ENCODE data around the gene GAS2L1.
A peak's percentile ranks its signal among the peaks of the same experiment; 100 is the strongest.

Gene GAS2L1

DNA sequence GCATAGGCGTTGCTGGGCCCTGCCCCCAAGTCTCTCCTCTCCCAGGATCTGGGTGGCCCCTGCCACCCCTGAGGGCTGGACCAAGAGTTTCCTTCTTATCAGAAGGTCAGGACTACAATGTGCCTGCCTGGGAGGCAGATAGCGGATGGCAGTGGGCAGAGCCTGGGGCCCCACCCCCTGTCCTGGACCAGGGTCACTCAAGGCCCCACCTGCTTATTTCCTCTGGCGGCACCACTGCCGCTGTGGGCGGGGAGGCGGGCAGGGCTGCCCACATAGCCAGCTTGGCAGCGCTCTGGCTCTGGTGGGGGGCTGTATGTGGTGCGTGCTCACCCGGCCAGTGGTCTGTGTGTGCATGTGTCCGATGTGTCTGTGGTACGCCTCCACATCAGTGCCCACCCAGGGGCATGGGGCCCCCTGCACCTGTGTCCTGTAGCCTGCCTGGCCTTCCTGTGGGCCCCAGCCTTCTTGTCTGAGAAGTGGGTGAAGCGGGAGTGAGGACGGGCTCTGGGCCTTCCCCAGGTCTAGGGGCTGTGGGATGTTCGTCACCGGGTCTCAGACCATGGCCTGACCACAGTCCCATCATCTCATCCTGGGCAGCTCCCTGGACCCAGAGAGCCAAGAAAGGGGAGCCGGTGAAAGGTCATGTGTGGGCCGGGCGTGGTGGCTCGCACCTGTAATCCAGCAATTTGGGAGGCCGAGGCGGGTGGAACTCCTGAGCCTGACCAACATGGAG, 3.0 kb downstream of the GAS2L1 start:
- no peak for DNase-seq (ENCODE audit: low spot score)

- DNase-seq (ENCODE audit: low spot score) = no peak
These were observed 3.8 kb downstream of the GAS2L1 start for GRCh38 chr22:29310065-29310862.

- DNase-seq (ENCODE audit: low spot score) = peak; percentile 69
These were observed 4.5 kb downstream of the GAS2L1 start for GRCh38 chr22:29310863-29311339.

DNA sequence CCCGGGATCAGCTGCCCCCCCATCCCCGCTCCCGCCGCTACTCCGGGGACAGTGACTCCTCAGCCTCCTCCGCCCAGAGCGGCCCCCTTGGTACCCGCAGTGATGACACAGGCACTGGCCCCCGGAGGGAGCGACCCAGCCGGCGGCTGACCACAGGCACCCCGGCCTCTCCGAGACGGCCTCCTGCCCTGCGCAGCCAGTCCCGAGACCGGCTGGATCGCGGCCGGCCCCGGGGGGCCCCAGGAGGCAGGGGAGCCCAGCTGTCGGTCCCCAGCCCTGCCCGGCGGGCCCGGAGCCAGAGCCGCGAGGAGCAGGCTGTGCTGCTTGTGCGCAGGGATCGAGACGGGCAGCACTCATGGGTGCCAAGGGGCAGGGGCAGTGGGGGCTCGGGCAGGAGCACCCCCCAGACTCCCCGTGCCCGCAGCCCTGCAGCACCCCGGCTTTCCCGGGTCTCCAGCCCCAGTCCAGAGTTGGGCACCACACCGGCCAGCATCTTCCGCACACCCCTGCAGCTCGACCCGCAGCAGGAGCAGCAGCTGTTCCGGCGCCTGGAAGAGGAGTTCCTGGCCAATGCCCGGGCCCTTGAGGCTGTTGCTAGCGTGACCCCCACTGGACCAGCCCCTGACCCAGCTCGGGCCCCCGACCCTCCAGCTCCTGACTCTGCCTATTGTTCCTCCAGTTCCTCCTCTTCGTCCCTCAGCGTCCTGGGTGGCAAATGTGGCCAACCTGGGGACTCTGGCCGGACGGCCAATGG, 5.2 kb downstream of the GAS2L1 start:
- no peak for DNase-seq (ENCODE audit: low spot score)

DNA sequence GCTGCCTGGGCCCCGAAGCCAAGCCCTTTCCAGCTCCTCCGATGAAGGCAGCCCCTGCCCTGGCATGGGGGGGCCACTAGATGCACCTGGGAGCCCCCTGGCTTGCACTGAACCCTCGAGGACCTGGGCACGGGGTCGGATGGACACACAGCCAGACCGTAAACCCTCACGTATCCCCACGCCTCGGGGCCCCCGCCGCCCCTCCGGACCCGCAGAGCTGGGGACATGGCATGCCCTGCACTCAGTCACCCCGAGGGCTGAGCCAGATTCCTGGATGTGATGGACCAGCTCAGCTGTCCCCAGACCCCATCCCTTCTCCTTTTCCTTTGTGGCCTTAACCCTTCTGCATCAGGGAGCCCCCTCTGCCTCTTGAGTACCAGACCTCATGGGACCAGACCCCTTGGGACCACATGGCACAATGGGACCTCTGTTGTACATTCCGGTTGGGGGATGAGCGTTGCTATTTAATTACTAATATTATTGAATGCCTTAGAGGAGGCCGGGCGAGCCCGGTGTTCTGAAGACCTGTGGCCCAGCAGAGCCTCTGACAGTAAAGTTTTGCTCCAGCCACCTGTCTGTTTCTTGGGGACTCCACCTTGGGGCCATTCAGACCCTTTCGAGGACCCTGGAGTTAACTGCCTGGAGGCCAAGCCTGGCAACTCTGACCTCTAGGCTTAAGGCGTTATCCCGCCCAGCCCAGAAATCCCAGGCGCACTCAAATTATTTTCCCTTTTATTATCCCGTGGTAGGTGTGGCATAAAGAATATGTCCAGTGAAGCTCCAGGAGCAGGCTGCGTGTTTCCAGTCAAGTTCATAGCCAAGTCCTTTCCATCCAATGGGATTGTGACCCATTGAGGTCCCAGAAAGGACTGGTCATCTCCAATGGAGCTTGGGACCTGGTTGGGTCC, 6.0 kb downstream of the GAS2L1 start:
- no peak for DNase-seq (ENCODE audit: low spot score)

- no peak for DNase-seq (ENCODE audit: low spot score)
These were observed 6.7 kb downstream of the GAS2L1 start for GRCh38 chr22:29313126-29313575.

GRCh38 chr22:29313576-29314466, 7.4 kb downstream of the GAS2L1 start:
- DNase-seq (ENCODE audit: low spot score) = no peak

DNA sequence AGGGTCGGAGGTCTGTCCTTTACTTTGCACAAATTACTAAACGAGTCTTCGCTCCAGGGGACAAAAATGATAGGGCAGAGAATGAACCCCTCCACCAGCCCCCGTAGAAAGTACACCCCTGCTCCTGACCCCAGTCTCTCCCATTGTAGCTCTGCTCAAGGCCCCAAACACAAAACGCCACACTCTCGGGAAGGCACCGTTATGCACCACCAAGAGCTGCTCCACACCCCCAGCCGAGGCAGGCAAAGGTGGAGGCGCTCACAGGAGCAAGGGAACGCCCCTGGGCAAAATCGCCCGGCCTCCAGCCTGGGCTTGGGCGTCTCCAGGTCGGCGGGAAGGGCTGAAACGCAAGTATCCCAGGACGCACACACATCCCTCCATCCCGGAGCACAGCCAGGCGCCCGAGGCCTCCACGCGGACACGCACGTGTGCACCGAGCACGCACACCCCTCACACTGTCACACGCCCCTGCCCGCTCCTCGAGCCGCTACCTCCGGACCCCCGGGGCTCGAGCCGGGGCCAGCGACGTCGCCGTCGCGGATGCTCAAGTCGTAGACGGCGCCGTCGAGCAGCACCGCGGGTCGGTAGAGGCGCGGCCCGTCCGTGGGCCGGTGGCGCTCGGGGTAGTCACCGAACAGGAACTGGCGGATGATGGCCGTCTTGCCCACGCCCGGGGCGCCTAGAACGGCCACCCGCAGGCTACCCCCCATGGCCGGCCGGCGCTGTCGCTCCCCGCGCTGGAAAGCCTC, 8.3 kb downstream of the GAS2L1 start:
- no peak for DNase-seq (ENCODE audit: low spot score)

GRCh38 chr22:29315286-29316140, 9.1 kb downstream of the GAS2L1 start, which contains the start of gene RASL10A:
Gene RASL10A (minus strand): TSS chr22:29315697. CDS start chr22:29315246, 451 bp downstream.
- DNase-seq (ENCODE audit: low spot score) = no peak

- no peak for DNase-seq (ENCODE audit: low spot score)
These were observed 9.8 kb downstream of the GAS2L1 start for GRCh38 chr22:29316141-29316828.

GRCh38 chr22:29317827-29318454, 11.5 kb downstream of the GAS2L1 start:
- no peak for DNase-seq (ENCODE audit: low spot score)

GRCh38 chr22:29319072-29319471, 12.6 kb downstream of the GAS2L1 start:
- DNase-seq (ENCODE audit: low spot score) = no peak

GRCh38 chr22:29320546-29320945, 14.1 kb downstream of the GAS2L1 start:
- peak; percentile 50 for DNase-seq (ENCODE audit: low spot score)

- DNase-seq (ENCODE audit: low spot score) = no peak
These were observed 17.2 kb downstream of the GAS2L1 start for GRCh38 chr22:29323641-29324040.

DNA sequence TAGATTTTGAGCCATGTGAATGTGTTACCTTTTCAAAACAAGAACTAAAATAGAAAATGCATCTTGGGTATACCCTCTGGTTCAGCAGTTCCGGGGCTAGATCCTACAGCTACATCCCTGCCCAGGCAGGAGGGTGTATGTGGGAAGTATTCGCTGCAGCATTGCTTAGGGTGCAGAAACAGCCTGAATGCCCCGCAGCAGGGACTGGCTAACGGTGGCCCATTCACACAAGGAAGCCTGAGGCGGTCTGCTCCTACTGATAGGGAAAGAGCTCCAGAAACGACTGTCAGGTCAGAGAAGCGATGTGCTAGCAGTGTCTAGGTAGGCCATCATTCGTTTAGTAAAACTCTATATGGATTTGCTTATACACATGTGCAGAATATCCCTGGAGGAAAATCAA, 18.9 kb downstream of the GAS2L1 start:
- DNase-seq (ENCODE audit: low spot score) = no peak

GRCh38 chr22:29325785-29326315, 19.4 kb downstream of the GAS2L1 start:
- no peak for DNase-seq (ENCODE audit: low spot score)

DNA sequence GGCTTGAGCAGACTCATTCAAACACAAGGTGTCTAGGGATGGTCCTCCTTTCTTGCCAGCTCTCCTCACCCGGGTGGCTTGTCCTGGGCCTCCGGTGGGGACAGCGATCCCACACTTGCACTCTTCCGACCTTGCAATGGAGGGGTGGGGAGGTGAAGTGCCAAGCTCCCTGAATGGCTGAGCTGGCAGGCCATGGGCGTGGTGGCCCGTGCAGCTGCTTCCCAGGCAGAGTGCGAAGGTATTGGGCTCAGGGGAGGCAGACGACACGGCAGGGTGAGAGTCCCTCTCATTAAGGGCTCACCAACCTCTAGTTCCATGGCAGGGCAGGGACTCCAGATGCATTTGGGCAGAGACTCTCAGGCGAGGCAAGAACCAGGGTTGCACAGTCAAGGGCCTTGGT, 20.0 kb downstream of the GAS2L1 start:
- DNase-seq (ENCODE audit: low spot score) = no peak
